Right lung (tissue), 5 donors: ENCODE measurements around the gene PRKCE. TPM values are rescaled to one million over a fixed set of nuclear protein-coding genes. Genes with fewer than 3 reads are reported as not detected.
A peak's percentile ranks its signal among the peaks of the same experiment; 100 is the strongest.

Experiments used
- DNase-seq, 2 donors: peaks; one replicate each; pipeline ENCODE4 v3.0.0-alpha.2; 2013
- polyA plus RNA-seq, 5 donors: library from polyadenylated mRNA; unstranded; fragments of 120-200 nt; gene quantifications; one replicate each; pipeline versions ENCODE4 v1.2.1 to v1.2.3, GENCODE V29; 2013; ENCODE audit warnings: inconsistent platforms in 1 of 5, low replicate concordance in 1 of 5; ENCODE audit not compliant: insufficient read length in 5 of 5, insufficient read depth in 1 of 5

Gene PRKCE
- polyA plus RNA-seq, 5 donors = 12.5 to 14.5 (median 12.8) TPM

- DNase-seq = no peak
Observed at GRCh38 chr2:46042207-46042637, 390.7 kb downstream of the PRKCE start.

- DNase-seq = no peak
Observed at GRCh38 chr2:46042711-46043110, 391.2 kb downstream of the PRKCE start.

GRCh38 chr2:46045888-46046287 lies 394.4 kb downstream of the PRKCE start:
- DNase-seq = no peak

GRCh38 chr2:46047290-46047689 lies 395.8 kb downstream of the PRKCE start:
- DNase-seq = no peak

- no peak for DNase-seq
Observed at GRCh38 chr2:46048693-46049092, 397.2 kb downstream of the PRKCE start.

- DNase-seq = no peak
Observed at GRCh38 chr2:46050027-46050426, 398.6 kb downstream of the PRKCE start.

- no peak for DNase-seq
Observed at GRCh38 chr2:46050489-46050888, 399.0 kb downstream of the PRKCE start.

- no peak for DNase-seq
Observed at GRCh38 chr2:46051085-46051484, 399.6 kb downstream of the PRKCE start.

- DNase-seq = no peak
Observed at GRCh38 chr2:46053564-46053963, 402.1 kb downstream of the PRKCE start.

- DNase-seq = no peak
Observed at GRCh38 chr2:46056541-46056940, 405.1 kb downstream of the PRKCE start.

- no peak for DNase-seq
Observed at GRCh38 chr2:46058140-46058539, 406.7 kb downstream of the PRKCE start.

GRCh38 chr2:46062637-46063412 lies 411.4 kb downstream of the PRKCE start:
- DNase-seq = peak; percentile 71 to 79

GRCh38 chr2:46064396-46064795 lies 412.9 kb downstream of the PRKCE start:
- no peak for DNase-seq

GRCh38 chr2:46065152-46065551 lies 413.7 kb downstream of the PRKCE start:
- no peak for DNase-seq

- no peak for DNase-seq
Observed at GRCh38 chr2:46066116-46066515, 414.6 kb downstream of the PRKCE start.

- DNase-seq = no peak
Observed at GRCh38 chr2:46066601-46067000, 415.1 kb downstream of the PRKCE start.

GRCh38 chr2:46067062-46067461 lies 415.6 kb downstream of the PRKCE start:
- no peak for DNase-seq

- DNase-seq = no peak
Observed at GRCh38 chr2:46067501-46068305, 416.2 kb downstream of the PRKCE start.

- no peak for DNase-seq
Observed at GRCh38 chr2:46068636-46069035, 417.2 kb downstream of the PRKCE start.

GRCh38 chr2:46071074-46071473 lies 419.6 kb downstream of the PRKCE start:
- DNase-seq = no peak

- DNase-seq = no peak
Observed at GRCh38 chr2:46072101-46072820, 420.8 kb downstream of the PRKCE start.

GRCh38 chr2:46073540-46074046 lies 422.1 kb downstream of the PRKCE start:
- no peak for DNase-seq
